NT2/D1 (cell line): Measurements from ENCODE around the gene OR9A2.

ENCODE experiments used
- YY1 ChIP-seq: IDR thresholded peaks from 2 replicates; pipeline ENCODE4 v1.6.1; 2011; ENCODE audit not compliant: insufficient read length, insufficient read depth
- ZNF274 ChIP-seq: IDR thresholded peaks from 2 replicates; pipeline ENCODE4 v1.6.1; 2011; ENCODE audit warnings: mild to moderate bottlenecking, low read depth, low read length

GRCh38 chr7:142983825-142984224 lies 43.1 kb downstream of the OR9A2 start:
- no peak for TF ChIP-seq ZNF274
- TF ChIP-seq YY1 = no peak
